Prostate gland (tissue), 2 donors: ENCODE measurements around the gene NGEF. TPM values are rescaled to one million over a fixed set of nuclear protein-coding genes. Genes with fewer than 3 reads are reported as not detected.

ENCODE experiments used
- DNase-seq: peaks from one replicate; pipeline ENCODE4 v3.0.0-alpha.2; 2019; ENCODE audit warnings: low spot score
- H3K27ac ChIP-seq, 2 donors: fragments of 200-600 bp; sonication (generic); 2 replicates each; pipeline ENCODE4 v1.5.1; 2017 to 2019
- H3K27me3 ChIP-seq: fragments of 200-600 bp; sonication (generic); replicated peaks from 2 replicates; pipeline ENCODE4 v1.5.1; 2019; ENCODE audit not compliant: insufficient read depth
- H3K36me3 ChIP-seq, 2 donors: fragments of 200-600 bp; sonication (generic); 1 replicate in 1 of 2; 2 replicates in 1 of 2; pipeline versions ENCODE4 v1.5.1 to v1.8.1; 2017 to 2019
- H3K4me1 ChIP-seq: fragments of 200-600 bp; sonication (generic); replicated peaks from 2 replicates; pipeline ENCODE4 v1.5.1; 2019
- H3K4me3 ChIP-seq, 2 donors: fragments of 200-600 bp; sonication (generic); 2 replicates each; pipeline ENCODE4 v1.5.1; 2017 to 2019
- H3K9me3 ChIP-seq: fragments of 200-600 bp; sonication (generic); 2 replicates; pipeline ENCODE4 v1.5.1; 2017
- CTCF ChIP-seq, 4 experiments: fragments of 200-600 bp in 2 of 4; fragments of 450-650 bp in 2 of 4; sonication (generic) in 2 of 4; IDR thresholded peaks; 1 replicate in 3 of 4; 2 replicates in 1 of 4; pipeline ENCODE4 v1.5.1; 2016 to 2019; ENCODE audit warnings: antibody characterized with exemption in 4 of 4, mild to moderate bottlenecking in 2 of 4, moderate library complexity in 2 of 4
- POLR2A ChIP-seq: fragments of 450-650 bp; IDR thresholded peaks from one replicate; pipeline ENCODE4 v1.6.1; 2016; ENCODE audit warnings: antibody characterized with exemption, mild to moderate bottlenecking
- POLR2AphosphoS5 ChIP-seq: sonication (generic); formaldehyde crosslinking; IDR thresholded peaks from one replicate; pipeline ENCODE4 v1.6.1; 2017; ENCODE audit warnings: antibody characterized with exemption
- WGBS: methylation state at CpG from one replicate; pipeline ENCODE4 v1.1.5; 2018; 5-methylcytosine and 5-hydroxymethylcytosine counted together
- intact Hi-C: fragments of 100-400 bp; cut with DNase I; formaldehyde crosslinking; loops from one replicate; pipeline ENCODE4 v1.14.2; 2022
- total RNA-seq, 2 donors: library from RNA; depleted of rRNA; stranded (reverse); fragments of >200 nt; gene quantifications; one replicate each; pipeline ENCODE4 v1.1.0, GENCODE V29; 2016

NGEF gene
- total RNA-seq, 2 donors from 2014 or later, result 2.0 to 19.0 TPM

DNA sequence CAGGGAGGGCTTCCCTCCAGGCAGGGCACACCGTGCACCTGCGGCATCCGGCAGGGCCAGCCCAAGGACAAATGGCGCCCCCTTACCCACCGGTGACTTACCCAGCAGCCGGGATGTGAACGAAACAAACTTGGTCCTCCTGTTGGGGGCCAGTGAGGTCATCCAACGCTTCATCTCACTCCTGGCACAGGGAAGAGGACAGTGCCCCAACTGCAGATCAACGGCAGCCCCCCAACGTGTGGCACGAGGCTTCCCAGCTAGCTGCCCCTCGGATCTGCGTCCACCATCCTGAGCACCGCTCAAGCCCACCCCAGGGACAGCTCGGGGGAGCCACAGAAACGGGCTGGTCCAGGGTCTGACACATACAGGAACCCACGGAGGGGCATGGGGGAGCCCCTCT, 131.0 kb downstream of the NGEF start:
- H3K9me3 ChIP-seq, result no peaks in the 10 kb centered on the region
- intact Hi-C loops, result no loop called here
- WGBS, result 91% methylated on average over 17 of the region's 17 CpGs
- DNase-seq, result no peak
- TF ChIP-seq POLR2AphosphoS5 (no peak), POLR2A (no peak), CTCF (IDR thresholded peaks at IDR 0.05) (no peak)
- H3K4me1 ChIP-seq, result no peaks in the 10 kb centered on the region
- H3K4me3 ChIP-seq, result no peak overlapping the region
- no peaks in the 10 kb centered on the region for H3K27me3 ChIP-seq
- H3K36me3 ChIP-seq, result no peaks in the 10 kb centered on the region
- H3K27ac ChIP-seq, result no peak overlapping the region

GRCh38 chr2:232880764-232881351, 132.2 kb downstream of the NGEF start:
- intact Hi-C loops, result no loop called here
- Histone ChIP-seq H3K27ac (no peak overlapping the region), H3K27me3 (no peaks in the 10 kb centered on the region), H3K9me3 (no peaks in the 10 kb centered on the region), H3K36me3 (no peaks in the 10 kb centered on the region), H3K4me1 (no peaks in the 10 kb centered on the region), H3K4me3 (no peak overlapping the region)
- no peak for DNase-seq
- WGBS, result 76% methylated on average over 17 of the region's 17 CpGs
- TF ChIP-seq POLR2AphosphoS5 (no peak), POLR2A (no peak), CTCF (IDR thresholded peaks at IDR 0.05) (no peak)

- TF ChIP-seq POLR2A, result no peak
- no peak for TF ChIP-seq POLR2AphosphoS5
- TF ChIP-seq CTCF (IDR thresholded peaks at IDR 0.05), result no peak
- DNase-seq, result no peak
- H3K27me3 ChIP-seq, result no peaks in the 10 kb centered on the region
- no peak overlapping the region for H3K27ac ChIP-seq
- no peaks in the 10 kb centered on the region for H3K9me3 ChIP-seq
- no peak overlapping the region for H3K4me3 ChIP-seq
- H3K4me1 ChIP-seq, result no peaks in the 10 kb centered on the region
- intact Hi-C loops, result no loop called here
- 86% methylated on average over 17 of the region's 21 CpGs for WGBS
- no peaks in the 10 kb centered on the region for H3K36me3 ChIP-seq
Observed at GRCh38 chr2:232879618-232880494, 133.2 kb downstream of the NGEF start.

- no peak for DNase-seq
- no peaks in the 10 kb centered on the region for H3K27me3 ChIP-seq
- no peaks in the 10 kb centered on the region for H3K9me3 ChIP-seq
- H3K36me3 ChIP-seq, result no peaks in the 10 kb centered on the region
- intact Hi-C loops, result no loop called here
- TF ChIP-seq POLR2AphosphoS5 (no peak), POLR2A (no peak), CTCF (IDR thresholded peaks at IDR 0.05) (no peak)
- H3K4me1 ChIP-seq, result no peaks in the 10 kb centered on the region
- H3K27ac ChIP-seq, result no peak overlapping the region
- 89% methylated on average over 13 of the region's 20 CpGs for WGBS
- H3K4me3 ChIP-seq, result no peak overlapping the region
Observed at GRCh38 chr2:232878855-232879617, 134.0 kb downstream of the NGEF start.
